HL-60 (cell line): ENCODE measurements around the gene SIL1.
A peak's percentile ranks its signal among the peaks of the same experiment; 100 is the strongest.
"Not testable (repeated sequence)": the region's sequence is repeated elsewhere in the genome, so short reads cannot be mapped to it uniquely, and the experiment has no call there.

Experiments used
- DNase-seq, 2 experiments: peaks; one replicate each; pipeline ENCODE4 v3.0.0-alpha.2; 2010 to 2020; ENCODE audit warnings: low read depth in 1 of 2, low spot score in 1 of 2
- H3K27ac ChIP-seq: fragments of 250-450 bp; sonication (Bioruptor Pico); replicated peaks from 2 replicates; pipeline ENCODE4 v1.5.1; 2020; ENCODE audit warnings: mild to moderate bottlenecking, moderate library complexity
- H3K27me3 ChIP-seq: fragments of 250-450 bp; sonication (Bioruptor Pico); 2 replicates; pipeline ENCODE4 v1.5.1; 2021; ENCODE audit warnings: mild to moderate bottlenecking, moderate library complexity; ENCODE audit not compliant: insufficient read depth, poor library complexity, severe bottlenecking
- H3K4me3 ChIP-seq: replicated peaks from 2 replicates; pipeline ENCODE4 v1.5.1; 2011; ENCODE audit warnings: mild to moderate bottlenecking, control low read depth, low read length; ENCODE audit not compliant: insufficient read depth
- CTCF ChIP-seq: IDR thresholded peaks from one replicate; pipeline ENCODE4 v1.5.1; 2011; ENCODE audit warnings: low read length, control low read depth, inconsistent platforms; ENCODE audit not compliant: insufficient read depth
- GABPA ChIP-seq: IDR thresholded peaks from 2 replicates; pipeline ENCODE4 v1.6.1; 2012; ENCODE audit warnings: low read depth
- POLR2AphosphoS5 ChIP-seq: IDR thresholded peaks from 2 replicates; pipeline ENCODE4 v1.6.1; 2012; ENCODE audit warnings: low read depth
- REST ChIP-seq: IDR thresholded peaks from 2 replicates; pipeline ENCODE4 v1.6.1; 2012; ENCODE audit warnings: low read depth; ENCODE audit not compliant: insufficient replicate concordance
- SPI1 ChIP-seq: IDR thresholded peaks from 2 replicates; pipeline ENCODE4 v1.6.1; 2012; ENCODE audit warnings: low read depth, mild to moderate bottlenecking, borderline replicate concordance

SIL1 gene

GRCh38 chr5:139199321-139199720 is 1.2 kb upstream of the SIL1 start:
- Histone ChIP-seq H3K27me3 (no peaks in the 10 kb centered on the region), H3K27ac (no peak overlapping the region), H3K4me3 (no peak overlapping the region)
- TF ChIP-seq POLR2AphosphoS5 (no peak), REST (no peak), SPI1 (no peak), GABPA (no peak), CTCF (no peak)
- DNase-seq, result no peak

- TF ChIP-seq SPI1, result no peak
- Histone ChIP-seq H3K27me3 (no peaks in the 10 kb centered on the region), H3K4me3 (no peak overlapping the region), H3K27ac (peak overlapping the region; percentile 23; the same call in 1 of the 2 replicates)
- DNase-seq, result no peak
Observed at GRCh38 chr5:139196296-139196956, 1.7 kb downstream of the SIL1 start.

- TF ChIP-seq SPI1 (no peak), GABPA (no peak), POLR2AphosphoS5 (no peak)
- DNase-seq, result no peak
- Histone ChIP-seq H3K4me3 (no peak overlapping the region), H3K27ac (no peak overlapping the region), H3K27me3 (no peaks in the 10 kb centered on the region)
Observed at GRCh38 chr5:139194486-139194885, 3.7 kb downstream of the SIL1 start.

- no peaks in the 10 kb centered on the region for H3K27me3 ChIP-seq
- no peak overlapping the region for H3K27ac ChIP-seq
- TF ChIP-seq SPI1 (no peak), CTCF (no peak), REST (no peak), POLR2AphosphoS5 (no peak), GABPA (no peak)
- no peak overlapping the region for H3K4me3 ChIP-seq
- DNase-seq, result no peak
Observed at GRCh38 chr5:139193928-139194327, 4.2 kb downstream of the SIL1 start.

GRCh38 chr5:139192906-139193305 is 5.3 kb downstream of the SIL1 start:
- not testable (repeated sequence) for H3K27me3 ChIP-seq, DNase-seq, H3K4me3 ChIP-seq, H3K27ac ChIP-seq

- not testable (repeated sequence) for H3K27ac ChIP-seq, H3K27me3 ChIP-seq, DNase-seq, H3K4me3 ChIP-seq
Observed at GRCh38 chr5:139191954-139192353, 6.2 kb downstream of the SIL1 start.
